Mucosa of stomach (tissue), 1 donor: ENCODE results near the gene DENND11.

Experiments
- H3K27me3 ChIP-seq: one replicate; pipeline ENCODE4 v1.7.0; 2013; ENCODE audit warnings: mild to moderate bottlenecking, low read length; ENCODE audit not compliant: control insufficient read depth, insufficient read depth
- H3K36me3 ChIP-seq: one replicate; pipeline ENCODE4 v1.7.0; 2013; ENCODE audit warnings: low read length; ENCODE audit not compliant: control insufficient read depth, insufficient read depth
- H3K4me1 ChIP-seq: one replicate; pipeline ENCODE4 v1.7.0; 2013; ENCODE audit warnings: mild to moderate bottlenecking, low read length; ENCODE audit not compliant: control insufficient read depth, insufficient read depth
- H3K4me3 ChIP-seq: one replicate; pipeline ENCODE4 v1.7.0; 2013; ENCODE audit warnings: low read length
- H3K9ac ChIP-seq: one replicate; pipeline ENCODE4 v1.7.0; 2013; ENCODE audit warnings: mild to moderate bottlenecking, low read length, moderate library complexity
- H3K9me3 ChIP-seq: one replicate; pipeline ENCODE4 v1.7.0; 2013; ENCODE audit warnings: mild to moderate bottlenecking, low read length, moderate library complexity; ENCODE audit not compliant: control insufficient read depth
- donor health status: Pancreatic carcinoma.

The DENND11 gene

DNA sequence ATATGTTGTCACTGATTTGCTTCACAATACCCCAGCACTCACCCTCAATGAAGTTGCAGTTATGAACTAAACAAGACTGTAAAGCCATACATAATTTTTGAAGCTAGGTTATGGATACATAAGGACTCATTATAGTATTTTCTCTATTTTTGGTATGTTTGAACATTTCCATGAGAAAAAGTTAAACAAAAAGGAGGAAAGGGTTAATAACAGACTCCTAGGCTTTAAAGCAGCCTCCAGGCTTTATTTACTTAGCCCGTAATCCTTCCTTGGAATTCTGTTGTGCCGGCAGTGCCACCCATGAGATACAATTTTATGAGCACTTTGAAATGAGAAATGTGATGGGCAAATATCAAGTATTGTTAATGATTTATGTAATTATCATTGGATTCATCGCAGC is 2.1 kb upstream of the DENND11 start:
- Histone ChIP-seq H3K4me3 (no peak overlapping the region), H3K36me3 (no peaks in the 10 kb centered on the region), H3K9me3 (no peaks in the 10 kb centered on the region), H3K4me1 (peaks cover 48% of the 10 kb centered on the region), H3K27me3 (no peaks in the 10 kb centered on the region), H3K9ac (no peak overlapping the region)

DNA sequence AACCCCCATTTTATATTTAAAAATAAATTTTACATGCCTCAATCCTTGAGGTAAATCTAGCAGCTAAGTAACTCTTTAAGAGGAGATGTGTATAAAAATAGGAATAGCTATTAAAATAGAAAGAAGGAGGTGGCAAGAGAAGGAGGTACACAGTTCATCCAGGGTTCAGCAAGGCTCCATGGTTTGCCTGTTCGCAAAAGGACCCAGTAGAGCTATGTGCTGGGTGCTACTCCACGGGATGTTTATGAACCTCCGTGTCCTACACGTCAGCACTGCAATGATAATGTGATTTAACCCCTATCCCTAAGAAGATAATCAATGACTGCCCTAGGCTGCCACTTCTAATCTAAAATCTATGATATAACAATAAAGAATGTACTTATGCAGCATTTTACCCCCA is 926 bp upstream of the DENND11 start:
- H3K9ac ChIP-seq: peak overlapping the region; percentile 79
- no peaks in the 10 kb centered on the region for H3K9me3 ChIP-seq
- no peak overlapping the region for H3K4me3 ChIP-seq
- H3K4me1 ChIP-seq: peaks cover 57% of the 10 kb centered on the region
- H3K27me3 ChIP-seq: no peaks in the 10 kb centered on the region
- H3K36me3 ChIP-seq: no peaks in the 10 kb centered on the region

DNA sequence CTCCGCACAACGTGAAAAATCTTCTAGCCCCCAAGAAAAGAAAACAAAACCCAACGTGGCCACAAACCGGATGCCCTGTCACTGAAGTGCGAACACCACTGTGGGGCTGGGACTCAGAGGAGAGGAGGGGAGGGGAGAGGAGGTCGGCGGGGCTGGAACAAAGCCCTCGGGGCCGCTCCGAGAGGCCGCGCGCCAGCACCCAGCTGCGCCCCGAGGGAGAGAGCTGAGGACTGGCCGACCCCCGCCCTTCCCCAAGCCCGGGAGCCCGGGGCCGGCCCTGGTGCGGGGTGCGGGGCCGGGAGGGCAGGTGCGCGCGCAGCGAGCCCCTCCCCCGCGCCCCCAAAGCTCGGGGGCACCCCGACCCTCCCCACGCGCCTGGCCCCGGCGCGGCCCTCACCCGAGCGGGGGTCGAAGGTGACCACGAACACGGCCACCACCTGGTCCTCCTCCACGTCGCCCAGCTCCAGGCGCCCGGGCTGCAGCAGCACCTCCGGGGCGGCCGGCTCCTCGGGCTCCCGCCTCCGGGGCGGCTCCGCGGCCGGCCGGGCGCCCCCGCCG is 398 bp downstream of the DENND11 start:
- H3K9me3 ChIP-seq: no peaks in the 10 kb centered on the region
- H3K36me3 ChIP-seq: no peaks in the 10 kb centered on the region
- peak overlapping the region; percentile 68 for H3K9ac ChIP-seq
- H3K4me3 ChIP-seq: peak overlapping the region; percentile 28
- peaks cover 63% of the 10 kb centered on the region for H3K4me1 ChIP-seq
- no peaks in the 10 kb centered on the region for H3K27me3 ChIP-seq

DNA sequence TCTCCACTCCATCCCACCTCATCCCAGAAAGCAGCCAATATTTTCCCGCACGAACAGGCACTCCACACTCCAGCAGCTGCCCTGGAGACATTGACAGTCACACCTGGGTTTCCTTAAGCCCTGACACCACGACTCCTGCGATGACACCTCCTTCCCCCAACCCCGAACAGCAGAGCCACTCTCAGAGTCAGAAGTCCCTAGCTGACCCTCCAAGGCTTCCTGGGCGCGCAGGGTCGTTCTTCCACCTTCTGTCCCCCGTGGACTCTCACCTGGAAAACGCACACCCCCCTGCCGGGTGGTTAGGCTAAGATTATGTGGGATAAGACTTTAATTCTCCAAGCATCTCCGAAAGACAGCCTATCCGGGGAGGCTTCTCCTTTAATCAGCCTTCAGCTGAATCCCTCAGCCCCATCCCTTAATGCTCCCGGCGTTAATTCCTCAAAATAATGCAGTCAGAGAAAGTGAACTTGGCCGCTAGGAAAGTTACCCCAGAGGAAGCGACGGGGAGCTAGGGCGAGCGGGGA is 1.1 kb downstream of the DENND11 start:
- Histone ChIP-seq H3K4me3 (peak overlapping the region; percentile 51), H3K36me3 (no peaks in the 10 kb centered on the region), H3K9ac (peak overlapping the region; percentile 74), H3K27me3 (no peaks in the 10 kb centered on the region), H3K4me1 (peaks cover 63% of the 10 kb centered on the region), H3K9me3 (no peaks in the 10 kb centered on the region)

DNA sequence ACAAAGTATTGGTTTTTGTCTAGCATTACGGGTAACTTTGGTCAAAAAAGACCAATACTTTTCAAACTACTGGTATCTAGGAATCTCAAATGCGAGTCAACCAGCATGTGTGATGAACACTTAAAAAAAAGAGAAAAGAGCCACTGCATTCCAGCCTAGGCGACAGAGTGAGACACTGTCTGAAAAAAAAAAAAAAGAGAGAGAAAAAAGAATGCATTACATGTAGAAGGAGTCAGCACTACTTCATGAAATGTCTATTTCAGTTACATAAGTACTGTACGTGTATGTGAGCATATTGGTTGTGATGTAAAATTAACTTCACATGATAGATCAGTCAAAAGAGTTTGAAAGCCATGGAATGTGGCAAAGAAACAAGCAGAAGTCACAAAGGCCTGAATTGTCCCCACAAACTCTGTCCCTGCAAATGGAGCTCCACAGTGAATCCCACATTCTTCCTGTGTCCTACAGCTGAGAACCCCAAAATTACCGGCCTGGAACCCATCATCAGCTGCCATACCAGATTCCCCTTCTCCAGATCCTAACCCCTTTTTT is 1.6 kb downstream of the DENND11 start:
- H3K9me3 ChIP-seq: no peaks in the 10 kb centered on the region
- no peaks in the 10 kb centered on the region for H3K36me3 ChIP-seq
- H3K4me1 ChIP-seq: peaks cover 64% of the 10 kb centered on the region
- no peaks in the 10 kb centered on the region for H3K27me3 ChIP-seq
- H3K9ac ChIP-seq: peak overlapping the region; percentile 74
- H3K4me3 ChIP-seq: peak overlapping the region; percentile 51

DNA sequence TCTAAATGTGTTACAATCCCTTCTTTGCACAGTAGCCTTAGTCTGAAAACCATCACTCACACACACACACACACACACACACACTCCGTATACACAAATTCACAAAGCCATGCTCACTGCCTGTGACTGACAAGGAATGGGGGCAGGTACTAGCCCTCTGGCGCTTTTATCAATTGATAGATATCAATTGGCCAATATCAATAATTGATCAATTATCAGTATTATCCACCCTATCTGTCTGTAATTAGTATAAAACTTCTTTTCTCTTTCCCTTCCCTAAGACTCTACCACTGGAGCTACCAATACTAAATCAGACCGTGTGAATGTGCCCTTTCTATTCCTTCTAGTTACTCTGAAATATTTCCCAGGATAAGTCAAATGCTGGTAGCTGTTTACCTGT is 2.1 kb downstream of the DENND11 start:
- no peaks in the 10 kb centered on the region for H3K9me3 ChIP-seq
- H3K4me1 ChIP-seq: peaks cover 64% of the 10 kb centered on the region
- no peaks in the 10 kb centered on the region for H3K36me3 ChIP-seq
- H3K4me3 ChIP-seq: no peak overlapping the region
- H3K27me3 ChIP-seq: no peaks in the 10 kb centered on the region
- H3K9ac ChIP-seq: no peak overlapping the region

DNA sequence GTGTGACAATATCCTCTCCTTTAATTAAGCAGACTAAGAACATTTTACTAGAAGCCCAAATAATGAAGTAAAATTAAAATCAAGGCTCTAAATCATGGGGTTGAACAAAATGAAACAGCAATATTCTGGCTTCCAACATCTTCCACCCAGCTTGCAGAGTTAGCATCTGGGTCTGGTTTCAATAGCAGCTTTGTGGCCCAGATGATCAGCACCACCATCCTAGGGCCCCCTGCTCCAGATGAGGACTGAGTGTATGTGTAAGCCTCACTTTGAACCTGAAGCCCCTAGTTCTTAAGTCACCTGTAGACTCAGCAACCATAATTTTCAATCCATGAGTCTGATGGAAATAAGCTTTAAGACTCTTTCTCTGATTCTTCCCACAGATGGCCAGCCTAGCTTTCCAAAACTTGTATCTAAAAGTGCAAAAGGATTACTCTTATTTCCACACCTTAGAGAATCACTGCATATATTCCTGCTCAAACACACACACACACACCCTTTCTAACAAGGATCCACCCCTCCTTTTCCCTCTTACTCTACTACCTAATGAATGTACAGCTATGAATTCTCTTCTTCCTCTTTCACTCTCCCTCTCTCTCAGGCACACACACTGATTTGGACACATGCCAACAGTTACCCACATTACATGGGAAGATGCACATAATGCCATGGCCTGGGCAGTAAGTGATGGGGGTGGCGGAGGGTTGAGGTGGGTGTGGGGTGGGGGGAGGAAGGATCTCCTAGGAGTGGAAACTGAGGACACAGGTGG is 3.5 kb downstream of the DENND11 start:
- no peak overlapping the region for H3K9ac ChIP-seq
- peaks cover 60% of the 10 kb centered on the region for H3K4me1 ChIP-seq
- H3K36me3 ChIP-seq: no peaks in the 10 kb centered on the region
- H3K27me3 ChIP-seq: no peaks in the 10 kb centered on the region
- no peak overlapping the region for H3K4me3 ChIP-seq
- no peaks in the 10 kb centered on the region for H3K9me3 ChIP-seq

DNA sequence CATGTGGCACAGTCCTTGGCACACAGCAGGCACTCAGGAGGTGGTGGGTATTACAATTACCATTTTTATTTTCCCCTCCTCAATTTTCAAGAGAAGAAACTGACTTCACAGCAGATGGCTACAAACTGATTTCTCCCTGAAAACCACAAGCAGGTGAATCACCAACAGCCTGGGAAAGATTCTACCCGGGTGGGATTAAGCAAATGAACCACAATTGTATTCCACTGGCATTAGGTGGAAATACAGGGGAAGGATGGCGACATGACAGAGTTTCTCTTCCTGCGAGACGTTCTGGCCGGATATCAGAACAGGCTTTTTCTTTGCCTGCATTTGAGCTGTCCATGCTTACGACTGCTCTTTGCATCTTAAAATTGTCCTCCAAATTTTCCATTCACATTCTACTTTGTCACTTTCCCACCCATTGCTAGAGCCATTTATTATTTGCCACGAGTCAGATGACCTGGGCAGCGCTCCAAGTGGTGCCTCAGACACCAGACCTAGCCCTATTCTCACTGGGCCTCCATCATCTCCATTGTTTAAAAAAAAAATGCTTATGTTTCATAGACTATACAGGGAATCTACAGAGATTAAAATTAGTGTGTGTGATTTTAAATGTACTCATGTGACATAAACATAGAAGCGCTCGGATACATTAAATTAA is 4.6 kb downstream of the DENND11 start:
- H3K9me3 ChIP-seq: no peaks in the 10 kb centered on the region
- no peaks in the 10 kb centered on the region for H3K27me3 ChIP-seq
- H3K4me3 ChIP-seq: no peak overlapping the region
- H3K4me1 ChIP-seq: peaks cover 49% of the 10 kb centered on the region
- H3K9ac ChIP-seq: no peak overlapping the region
- H3K36me3 ChIP-seq: no peaks in the 10 kb centered on the region

DNA sequence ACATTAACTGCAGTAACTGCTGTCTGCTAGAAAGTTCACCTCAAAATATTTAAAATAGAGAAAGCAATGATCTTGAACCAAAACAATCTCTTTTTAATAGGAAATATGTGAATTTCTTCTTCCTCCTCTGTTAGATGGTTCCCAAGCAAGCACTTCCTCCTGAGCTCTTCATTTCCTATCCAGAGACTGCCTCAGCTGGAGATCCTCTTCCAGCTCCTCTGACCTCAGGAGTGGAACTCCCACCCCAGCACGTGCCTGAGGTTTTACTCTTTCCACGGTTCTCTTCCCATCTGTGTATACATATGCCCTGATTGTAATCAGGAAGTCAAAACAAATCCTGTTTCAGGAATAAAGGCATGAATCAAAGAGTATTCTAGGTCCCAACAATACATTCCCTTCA is 5.6 kb downstream of the DENND11 start:
- H3K4me3 ChIP-seq: no peak overlapping the region
- no peaks in the 10 kb centered on the region for H3K27me3 ChIP-seq
- H3K9ac ChIP-seq: peak overlapping the region; percentile 55
- peaks cover 48% of the 10 kb centered on the region for H3K4me1 ChIP-seq
- no peaks in the 10 kb centered on the region for H3K36me3 ChIP-seq
- H3K9me3 ChIP-seq: no peaks in the 10 kb centered on the region

DNA sequence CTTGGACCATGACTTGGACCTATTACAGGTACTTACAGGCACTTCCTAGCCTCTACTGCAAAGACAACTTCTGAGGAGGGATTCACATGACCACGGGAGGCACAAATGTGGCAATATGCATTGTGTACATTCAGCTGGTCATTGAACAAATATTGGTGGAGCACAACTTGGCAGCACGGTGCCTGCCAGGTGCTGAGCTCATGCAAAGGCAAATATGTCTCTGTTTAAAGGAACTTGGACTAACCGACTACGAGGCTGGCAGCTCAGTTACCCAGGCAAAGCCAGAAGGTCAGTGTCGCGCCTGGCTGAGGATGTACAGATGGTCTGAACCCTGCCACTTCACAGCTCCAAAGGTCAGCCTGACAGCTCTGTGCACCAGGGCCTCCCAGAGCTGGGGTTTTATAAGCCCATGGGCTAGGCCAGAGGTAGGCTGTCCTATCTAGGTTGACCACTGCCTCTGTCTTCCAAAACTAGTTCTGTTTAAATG is 6.1 kb downstream of the DENND11 start:
- Histone ChIP-seq H3K4me1 (peaks cover 48% of the 10 kb centered on the region), H3K27me3 (no peaks in the 10 kb centered on the region), H3K4me3 (no peak overlapping the region), H3K9ac (peak overlapping the region; percentile 55), H3K9me3 (no peaks in the 10 kb centered on the region), H3K36me3 (no peaks in the 10 kb centered on the region)

DNA sequence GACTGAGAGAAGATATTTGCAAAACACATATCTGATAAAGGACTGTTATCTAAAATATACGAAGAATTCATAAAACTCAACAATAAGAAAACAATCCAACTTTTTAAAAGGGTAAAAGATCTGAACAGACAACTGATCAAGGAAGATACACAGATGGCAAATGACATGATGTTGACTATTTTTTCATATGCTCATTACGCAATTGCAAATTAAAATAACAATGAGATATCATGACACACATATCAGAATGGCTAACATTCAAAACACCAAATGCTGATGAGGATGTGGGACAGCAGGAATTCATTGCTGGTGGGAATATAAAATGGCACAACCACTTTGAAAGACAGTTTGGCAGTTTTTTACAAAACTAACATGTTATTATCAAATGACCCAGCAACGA is 8.9 kb downstream of the DENND11 start:
- H3K4me3 ChIP-seq: no peak overlapping the region
- peaks cover 38% of the 10 kb centered on the region for H3K4me1 ChIP-seq
- H3K9me3 ChIP-seq: no peaks in the 10 kb centered on the region

DNA sequence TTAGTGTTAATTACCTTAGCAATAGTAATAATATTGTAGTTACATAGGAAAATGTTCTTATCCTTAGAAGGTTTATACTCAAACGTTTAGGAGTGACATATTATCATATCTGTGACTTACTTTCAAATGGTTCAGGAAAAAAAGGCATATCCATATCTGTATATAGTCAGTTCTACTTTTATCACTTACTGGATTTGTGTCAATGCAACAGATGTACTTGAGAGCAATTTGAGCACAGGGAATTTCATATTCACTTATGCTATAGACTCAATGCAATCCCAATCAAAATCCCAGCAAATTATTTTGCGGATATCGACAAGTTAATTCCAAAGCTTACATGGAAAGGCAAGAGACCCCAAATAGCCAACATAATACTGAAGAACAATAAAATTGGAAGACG is 10.0 kb downstream of the DENND11 start:
- H3K9ac ChIP-seq: no peak overlapping the region
- peaks cover 28% of the 10 kb centered on the region for H3K4me1 ChIP-seq
- H3K4me3 ChIP-seq: no peak overlapping the region
- H3K9me3 ChIP-seq: no peaks in the 10 kb centered on the region
- no peaks in the 10 kb centered on the region for H3K36me3 ChIP-seq
- H3K27me3 ChIP-seq: no peaks in the 10 kb centered on the region

More for the DNA sequence above, 8.9 kb downstream of the DENND11 start:
- H3K36me3 ChIP-seq: no peaks in the 10 kb centered on the region
- H3K9ac ChIP-seq: no peak overlapping the region
- H3K27me3 ChIP-seq: no peaks in the 10 kb centered on the region
